ENCODE data around the gene UHRF2. TPM values are rescaled to one million over a fixed set of nuclear protein-coding genes. Genes with fewer than 3 reads are reported as not detected.

UHRF2 gene
- total RNA-seq, 1 donor from 2014 or later = 31.9 TPM

- TF ChIP-seq CTCF (IDR thresholded peaks at IDR 0.05; ENCODE audit: insufficient read depth, low read length, poor library complexity, severe bottlenecking) = no peak
- Histone ChIP-seq H3K4me3 (ENCODE audit: low read depth, low read length) (no peak overlapping the region), H3K36me3 (ENCODE audit: control insufficient read depth, insufficient read depth, low read length) (no peaks in the 10 kb centered on the region), H3K27me3 (ENCODE audit: control insufficient read depth, insufficient read depth, low read length) (no peaks in the 10 kb centered on the region)
- no peak for DNase-seq (ENCODE audit: low read depth)
These were observed 3.2 kb upstream of the UHRF2 start for GRCh38 chr9:6409811-6410210.

GRCh38 chr9:6410633-6411032 is 2.4 kb upstream of the UHRF2 start:
- H3K4me3 ChIP-seq (ENCODE audit: low read depth, low read length) = no peak overlapping the region
- DNase-seq (ENCODE audit: low read depth) = no peak
- H3K27me3 ChIP-seq (ENCODE audit: control insufficient read depth, insufficient read depth, low read length) = no peaks in the 10 kb centered on the region
- no peak for TF ChIP-seq CTCF (IDR thresholded peaks at IDR 0.05; ENCODE audit: insufficient read depth, low read length, poor library complexity, severe bottlenecking)
- no peaks in the 10 kb centered on the region for H3K36me3 ChIP-seq (ENCODE audit: control insufficient read depth, insufficient read depth, low read length)

GRCh38 chr9:6413365-6414246 is 607 bp downstream of the UHRF2 start:
- H3K27me3 ChIP-seq (ENCODE audit: control insufficient read depth, insufficient read depth, low read length) = no peaks in the 10 kb centered on the region
- H3K36me3 ChIP-seq (ENCODE audit: control insufficient read depth, insufficient read depth, low read length) = no peaks in the 10 kb centered on the region
- DNase-seq (ENCODE audit: low read depth) = no peak
- H3K4me3 ChIP-seq (ENCODE audit: low read depth, low read length) = peak overlapping the region; percentile 80
- TF ChIP-seq CTCF (IDR thresholded peaks at IDR 0.05; ENCODE audit: insufficient read depth, low read length, poor library complexity, severe bottlenecking) = no peak

GRCh38 chr9:6414247-6414641 is 1.2 kb downstream of the UHRF2 start:
- no peaks in the 10 kb centered on the region for H3K27me3 ChIP-seq (ENCODE audit: control insufficient read depth, insufficient read depth, low read length)
- DNase-seq (ENCODE audit: low read depth) = no peak
- peak overlapping the region; percentile 80 for H3K4me3 ChIP-seq (ENCODE audit: low read depth, low read length)
- TF ChIP-seq CTCF (IDR thresholded peaks at IDR 0.05; ENCODE audit: insufficient read depth, low read length, poor library complexity, severe bottlenecking) = no peak
- no peaks in the 10 kb centered on the region for H3K36me3 ChIP-seq (ENCODE audit: control insufficient read depth, insufficient read depth, low read length)

GRCh38 chr9:6415266-6415665 is 2.3 kb downstream of the UHRF2 start:
- no peak for TF ChIP-seq CTCF (IDR thresholded peaks at IDR 0.05; ENCODE audit: insufficient read depth, low read length, poor library complexity, severe bottlenecking)
- Histone ChIP-seq H3K27me3 (ENCODE audit: control insufficient read depth, insufficient read depth, low read length) (no peaks in the 10 kb centered on the region), H3K36me3 (ENCODE audit: control insufficient read depth, insufficient read depth, low read length) (no peaks in the 10 kb centered on the region), H3K4me3 (ENCODE audit: low read depth, low read length) (peak overlapping the region; percentile 80)
- DNase-seq (ENCODE audit: low read depth) = no peak

- Histone ChIP-seq H3K36me3 (ENCODE audit: control insufficient read depth, insufficient read depth, low read length) (no peaks in the 10 kb centered on the region), H3K27me3 (ENCODE audit: control insufficient read depth, insufficient read depth, low read length) (no peaks in the 10 kb centered on the region), H3K4me3 (ENCODE audit: low read depth, low read length) (no peak overlapping the region)
- TF ChIP-seq CTCF (IDR thresholded peaks at IDR 0.05; ENCODE audit: insufficient read depth, low read length, poor library complexity, severe bottlenecking) = no peak
- DNase-seq (ENCODE audit: low read depth) = no peak
These were observed 4.2 kb downstream of the UHRF2 start for GRCh38 chr9:6417186-6417585.

Data from kidney epithelial cell (primary cell).